H9 (cell line): ENCODE measurements around the gene TMEM106B. TPM values are rescaled to one million over a fixed set of nuclear protein-coding genes. Genes with fewer than 3 reads are reported as not detected.
A peak's percentile ranks its signal among the peaks of the same experiment; 100 is the strongest.

Experiments
- DNase-seq: peaks from one replicate; pipeline ENCODE4 v3.0.0-alpha.2; 2017
- H2AFZ ChIP-seq: one replicate; pipeline ENCODE4 v1.6.1; 2013; ENCODE audit warnings: mild to moderate bottlenecking, low read length, control low read depth, moderate library complexity
- H2AK5ac ChIP-seq: 2 replicates; pipeline ENCODE4 v1.6.1; 2013; ENCODE audit warnings: low read length, control low read depth, mixed read lengths; ENCODE audit not compliant: insufficient read length
- H2BK120ac ChIP-seq: one replicate; pipeline ENCODE4 v1.6.1; 2013; ENCODE audit warnings: low read depth, mild to moderate bottlenecking, low read length, control low read depth, inconsistent platforms; ENCODE audit not compliant: poor library complexity, severe bottlenecking
- H2BK12ac ChIP-seq: 2 replicates; pipeline ENCODE4 v1.6.1; 2013; ENCODE audit warnings: low read length, control low read depth, mixed read lengths, low read depth; ENCODE audit not compliant: insufficient read length
- H2BK15ac ChIP-seq: 2 replicates; pipeline ENCODE4 v1.6.1; 2013; ENCODE audit warnings: low read depth, low read length, control low read depth
- H2BK20ac ChIP-seq: one replicate; pipeline ENCODE4 v1.6.1; 2013; ENCODE audit warnings: low read depth, mild to moderate bottlenecking, low read length, control low read depth, inconsistent platforms; ENCODE audit not compliant: poor library complexity, severe bottlenecking
- H2BK5ac ChIP-seq: 2 replicates; pipeline ENCODE4 v1.6.1; 2013; ENCODE audit warnings: low read length, control low read depth, mixed read lengths; ENCODE audit not compliant: insufficient read length
- H3K14ac ChIP-seq: 2 replicates; pipeline ENCODE4 v1.6.1; 2013; ENCODE audit warnings: low read length, control low read depth; ENCODE audit not compliant: insufficient read depth
- H3K18ac ChIP-seq: 2 replicates; pipeline ENCODE4 v1.6.1; 2013; ENCODE audit warnings: low read depth, mild to moderate bottlenecking, mixed read lengths, low read length, control low read depth; ENCODE audit not compliant: insufficient read length
- H3K23ac ChIP-seq: 2 replicates; pipeline ENCODE4 v1.6.1; 2013; ENCODE audit warnings: low read length, control low read depth, mixed read lengths, low read depth; ENCODE audit not compliant: insufficient read length
- H3K23me2 ChIP-seq: 2 replicates; pipeline ENCODE4 v1.6.1; 2013; ENCODE audit warnings: low read depth, mild to moderate bottlenecking, mixed read lengths, low read length, control low read depth; ENCODE audit not compliant: insufficient read length, poor library complexity, severe bottlenecking
- H3K27ac ChIP-seq: 2 replicates; pipeline ENCODE4 v1.5.1; 2013; ENCODE audit warnings: low read length, control low read depth, mixed read lengths, low read depth; ENCODE audit not compliant: insufficient read length
- H3K27me3 ChIP-seq: 2 replicates; pipeline ENCODE4 v1.6.1; 2013; ENCODE audit warnings: low read length, control low read depth, inconsistent platforms; ENCODE audit not compliant: insufficient read depth
- H3K4ac ChIP-seq: 2 replicates; pipeline ENCODE4 v1.6.1; 2013; ENCODE audit warnings: low read depth, mild to moderate bottlenecking, control low read depth, inconsistent platforms, low read length, moderate library complexity
- H3K4me1 ChIP-seq: 2 replicates; pipeline ENCODE4 v1.6.1; 2013; ENCODE audit warnings: low read length, control low read depth, inconsistent platforms; ENCODE audit not compliant: insufficient read depth
- H3K4me2 ChIP-seq: 2 replicates; pipeline ENCODE4 v1.6.1; 2013; ENCODE audit warnings: low read length, control low read depth, mixed read lengths; ENCODE audit not compliant: insufficient read length, insufficient read depth
- H3K56ac ChIP-seq: 2 replicates; pipeline ENCODE4 v1.6.1; 2013; ENCODE audit warnings: low read depth, mild to moderate bottlenecking, mixed read lengths, low read length, control low read depth; ENCODE audit not compliant: insufficient read length
- H3K79me1 ChIP-seq: 2 replicates; pipeline ENCODE4 v1.6.1; 2013; ENCODE audit warnings: low read depth, mild to moderate bottlenecking, moderate library complexity, low read length, control low read depth, inconsistent platforms; ENCODE audit not compliant: insufficient read depth, poor library complexity, severe bottlenecking
- H3K79me2 ChIP-seq: 2 replicates; pipeline ENCODE4 v1.6.1; 2013; ENCODE audit warnings: low read length, control low read depth, inconsistent platforms; ENCODE audit not compliant: insufficient read depth
- H3K9ac ChIP-seq: 2 replicates; pipeline ENCODE4 v1.6.1; 2013; ENCODE audit warnings: low read length, control low read depth, mixed read lengths; ENCODE audit not compliant: insufficient read length; ENCODE audit errors: extremely low read depth
- H3K9me3 ChIP-seq: one replicate; pipeline ENCODE4 v1.6.1; 2013; ENCODE audit warnings: low read depth, low read length, inconsistent platforms; ENCODE audit not compliant: control insufficient read depth
- H3T11ph ChIP-seq: one replicate; pipeline ENCODE4 v1.6.1; 2013; ENCODE audit warnings: mild to moderate bottlenecking, low read length, control low read depth, inconsistent platforms
- H4K20me1 ChIP-seq: one replicate; pipeline ENCODE4 v1.6.1; 2013; ENCODE audit not compliant: control insufficient read depth, insufficient read length, insufficient read depth
- H4K5ac ChIP-seq: 2 replicates; pipeline ENCODE4 v1.6.1; 2013; ENCODE audit warnings: low read depth, mild to moderate bottlenecking, mixed read lengths, low read length, control low read depth; ENCODE audit not compliant: insufficient read length
- H4K8ac ChIP-seq: replicated peaks from 2 replicates; pipeline ENCODE4 v1.6.1; 2013; ENCODE audit warnings: low read length, control low read depth, mixed read lengths, low read depth; ENCODE audit not compliant: insufficient read length
- H4K91ac ChIP-seq: 2 replicates; pipeline ENCODE4 v1.6.1; 2013; ENCODE audit warnings: low read depth, mild to moderate bottlenecking, moderate library complexity, mixed read lengths, low read length, control low read depth; ENCODE audit not compliant: insufficient read length
- H3K27ac Mint-ChIP-seq, 3 experiments: 2 replicates in 2 of 3; 3 replicates in 1 of 3; pipeline ENCODE4 v1.8.0; 2020 to 2021; ENCODE audit warnings: mixed read lengths in 3 of 3, mild to moderate bottlenecking in 1 of 3, moderate library complexity in 1 of 3
- H3K27me3 Mint-ChIP-seq: 2 replicates; pipeline ENCODE4 v1.8.0; 2021; ENCODE audit warnings: low read depth, mild to moderate bottlenecking, moderate library complexity, mixed read lengths
- H3K36me3 Mint-ChIP-seq, 3 experiments: 2 replicates in 2 of 3; 3 replicates in 1 of 3; pipeline ENCODE4 v1.8.0; 2020 to 2021; ENCODE audit warnings: low read depth in 3 of 3, mixed read lengths in 3 of 3; ENCODE audit not compliant: insufficient read depth in 1 of 3
- H3K4me1 Mint-ChIP-seq, 2 experiments: 2 replicates each; pipeline ENCODE4 v1.8.0; 2020; ENCODE audit warnings: mixed read lengths in 2 of 2
- H3K4me3 Mint-ChIP-seq, 2 experiments: 2 replicates in 1 of 2; 3 replicates in 1 of 2; pipeline ENCODE4 v1.8.0; 2020 to 2021; ENCODE audit warnings: mild to moderate bottlenecking in 2 of 2, mixed read lengths in 2 of 2, moderate library complexity in 1 of 2
- H3K9me3 Mint-ChIP-seq, 2 experiments: 2 replicates in 1 of 2; 3 replicates in 1 of 2; pipeline ENCODE4 v1.8.0; 2020; ENCODE audit warnings: mild to moderate bottlenecking in 2 of 2, mixed read lengths in 2 of 2, moderate library complexity in 1 of 2
- CTCF ChIP-seq: fragments of 200-600 bp; sonication (generic); conservative IDR thresholded peaks from 3 replicates; pipeline ENCODE4 v1.8.0; 2021; ENCODE audit warnings: antibody characterized with exemption, mild to moderate bottlenecking
- total RNA-seq: library from RNA; stranded (reverse); gene quantifications from 2 replicates; pipeline ENCODE4 v1.2.1, GENCODE V29; 2021

The TMEM106B gene
- total RNA-seq, 1 experiment from 2014 or later: 28.4 TPM

- H2AFZ ChIP-seq: no peak overlapping the region
- Mint-ChIP-seq H3K9me3 (peaks cover 13% of the 10 kb centered on the region in 2 experiments; a peak in 4 of 5 replicates), H3K4me3 (no peak overlapping the region), H3K4me1 (peaks cover 12 to 14% of the 10 kb centered on the region in 2 experiments), H3K27ac (peak overlapping the region; percentile 10 to 87 (median 50); a peak in 4 of 7 replicates), H3K36me3 (peaks cover 46 to 88% (median 48%) of the 10 kb centered on the region in 3 experiments), H3K27me3 (no peaks in the 10 kb centered on the region)
- H3K9ac ChIP-seq: no peak overlapping the region
- DNase-seq: no peak
- H3K23me2 ChIP-seq: no peaks in the 10 kb centered on the region
- no peak overlapping the region for H4K5ac ChIP-seq
- H2BK20ac ChIP-seq: no peak overlapping the region
- H3K9me3 ChIP-seq: no peaks in the 10 kb centered on the region
- no peak overlapping the region for H2BK5ac ChIP-seq
- no peak overlapping the region for H3K4ac ChIP-seq
- no peak overlapping the region for H4K8ac ChIP-seq
- no peak overlapping the region for H2BK15ac ChIP-seq
- no peaks in the 10 kb centered on the region for H3K27me3 ChIP-seq
- no peak overlapping the region for H3K18ac ChIP-seq
- no peaks in the 10 kb centered on the region for H3K79me1 ChIP-seq
- H2BK120ac ChIP-seq: no peak overlapping the region
- no peak overlapping the region for H2AK5ac ChIP-seq
- H3K4me2 ChIP-seq: no peak overlapping the region
- no peaks in the 10 kb centered on the region for H4K20me1 ChIP-seq
- H3K23ac ChIP-seq: no peak overlapping the region
- no peak overlapping the region for H4K91ac ChIP-seq
- no peak overlapping the region for H3K56ac ChIP-seq
- no peak overlapping the region for H3K27ac ChIP-seq
- TF ChIP-seq CTCF: no peak
- no peak overlapping the region for H3K14ac ChIP-seq
- H3K4me1 ChIP-seq: no peaks in the 10 kb centered on the region
- H2BK12ac ChIP-seq: no peak overlapping the region
- H3T11ph ChIP-seq: no peak overlapping the region
- no peaks in the 10 kb centered on the region for H3K79me2 ChIP-seq
These were observed 10.3 kb downstream of the TMEM106B start for GRCh38 chr7:12221414-12221813.
